ENCODE measurements around the gene MTHFR.

Gene MTHFR

DNA sequence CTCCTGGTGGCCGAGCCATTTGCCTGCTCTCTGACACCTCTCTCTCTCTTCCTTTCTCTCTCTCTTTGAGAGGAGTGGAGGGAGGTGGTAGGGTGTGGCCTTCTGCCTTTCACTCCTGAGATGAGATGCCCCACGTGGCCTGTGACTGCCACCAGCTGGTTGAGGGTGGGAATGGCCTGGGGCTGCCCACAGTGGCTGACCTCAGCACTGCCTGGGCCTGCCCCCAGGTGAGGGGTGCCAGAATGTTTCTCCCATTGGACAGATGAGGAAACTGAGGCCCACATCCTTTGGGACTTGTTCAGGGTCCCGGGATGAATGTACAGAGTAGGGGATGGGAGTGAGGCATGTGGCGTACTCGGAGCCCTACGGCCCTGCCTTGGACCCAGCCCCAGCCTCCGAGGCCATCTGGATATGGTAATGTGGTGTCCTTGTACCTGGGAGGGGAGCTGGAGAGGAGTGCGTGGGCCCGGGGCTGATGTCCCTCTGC is 56.5 kb downstream of the MTHFR start:
- H3K27me3 Mint-ChIP-seq: no peaks in the 10 kb centered on the region

DNA sequence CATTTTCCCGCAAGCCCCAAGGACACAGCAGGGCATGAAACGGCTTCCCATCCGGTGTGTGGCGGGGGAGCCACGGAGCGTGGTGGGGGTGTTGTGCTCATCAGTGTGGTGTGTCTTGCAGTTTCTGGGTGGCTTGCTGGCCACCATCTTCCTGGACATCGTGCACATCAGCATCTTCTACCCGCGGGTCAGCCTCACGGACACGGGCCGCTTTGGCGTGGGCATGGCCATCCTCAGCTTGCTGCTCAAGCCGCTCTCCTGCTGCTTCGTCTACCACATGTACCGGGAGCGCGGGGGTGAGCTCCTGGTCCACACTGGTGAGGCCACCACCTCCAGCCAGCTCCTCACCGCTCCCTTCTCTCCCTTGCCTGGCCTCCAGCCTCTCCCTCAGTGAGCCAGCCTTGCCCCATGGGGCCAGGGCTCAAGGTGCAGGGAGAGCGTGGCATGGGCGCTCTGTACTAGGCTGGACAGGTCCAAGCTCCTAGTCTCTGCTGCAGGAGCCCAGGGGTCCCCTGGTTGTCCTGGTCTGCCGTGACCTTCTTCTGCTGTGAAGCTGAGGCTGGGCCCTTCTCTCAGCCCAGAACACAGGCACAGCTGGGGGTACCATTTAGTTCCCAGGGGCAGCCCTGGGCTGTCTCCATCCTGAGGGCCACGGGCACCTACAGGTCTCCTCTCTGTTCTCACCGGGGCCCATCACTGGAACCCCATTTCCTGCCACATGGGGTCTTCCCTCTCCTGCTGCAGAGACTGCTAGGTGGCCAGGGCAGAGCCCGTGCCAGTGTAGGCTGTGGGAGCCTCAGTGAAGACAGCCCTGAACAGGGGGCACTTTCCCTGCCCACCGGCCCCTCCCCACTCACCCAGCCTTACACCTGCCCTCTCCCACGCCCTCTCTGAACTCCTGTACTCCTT is 57.2 kb downstream of the MTHFR start:
- no peak overlapping the region for H3K27ac Mint-ChIP-seq
- H3K36me3 Mint-ChIP-seq (ENCODE audit: low read depth): peaks cover 4% of the 10 kb centered on the region
- no peaks in the 10 kb centered on the region for H3K9me3 Mint-ChIP-seq
- no peak for DNase-seq
- peak; percentile 8 for ATAC-seq
- H3K4me3 Mint-ChIP-seq: no peak overlapping the region
- H3K4me1 Mint-ChIP-seq: peaks cover 5% of the 10 kb centered on the region
- H3K27me3 Mint-ChIP-seq: no peaks in the 10 kb centered on the region

More for the DNA sequence above, 56.5 kb downstream of the MTHFR start:
- ATAC-seq: peak; percentile 78
- Mint-ChIP-seq H3K4me1 (peaks cover 5% of the 10 kb centered on the region), H3K9me3 (no peaks in the 10 kb centered on the region), H3K27ac (no peak overlapping the region), H3K4me3 (no peak overlapping the region), H3K36me3 (ENCODE audit: low read depth) (peaks cover 4% of the 10 kb centered on the region)
- DNase-seq: peak; percentile 59

DNA sequence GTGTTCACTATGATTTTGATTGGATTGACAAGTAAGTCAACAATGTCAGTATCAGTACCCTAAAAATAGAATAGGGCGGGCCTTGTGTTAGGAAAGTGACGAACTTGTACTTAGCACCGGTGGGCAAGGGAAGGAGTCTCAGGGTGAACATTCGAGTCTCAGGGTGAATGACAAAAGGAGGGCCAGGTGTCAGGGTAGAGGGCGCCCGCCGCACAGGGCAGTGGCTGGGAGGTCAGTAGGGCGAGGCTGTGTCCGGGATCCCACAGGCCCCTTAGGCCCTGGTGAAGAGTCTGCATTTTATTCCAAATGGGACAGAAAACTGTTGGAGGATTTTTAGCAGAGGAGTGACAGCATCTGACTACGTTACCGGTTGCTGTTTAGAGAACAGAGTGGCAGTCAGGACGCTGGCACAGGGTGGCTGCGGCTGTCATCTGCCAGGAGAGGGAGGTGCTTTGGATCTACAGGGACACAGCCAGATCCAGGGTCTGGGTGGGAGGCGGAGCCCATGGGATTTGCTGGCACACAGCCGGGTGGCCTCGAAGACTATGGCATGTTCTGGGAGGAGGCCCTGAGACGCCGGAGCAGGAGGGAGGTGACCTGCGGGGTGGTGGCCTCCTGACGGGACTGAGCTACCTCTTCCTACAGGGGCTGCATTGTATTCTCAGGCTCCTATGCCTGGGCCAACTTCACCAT is 58.8 kb downstream of the MTHFR start:
- Mint-ChIP-seq H3K4me3 (no peak overlapping the region), H3K9me3 (no peaks in the 10 kb centered on the region), H3K27ac (no peak overlapping the region), H3K36me3 (ENCODE audit: low read depth) (peaks cover 4% of the 10 kb centered on the region), H3K4me1 (peaks cover 11% of the 10 kb centered on the region), H3K27me3 (no peaks in the 10 kb centered on the region)
- ATAC-seq: no peak
- DNase-seq: no peak

DNA sequence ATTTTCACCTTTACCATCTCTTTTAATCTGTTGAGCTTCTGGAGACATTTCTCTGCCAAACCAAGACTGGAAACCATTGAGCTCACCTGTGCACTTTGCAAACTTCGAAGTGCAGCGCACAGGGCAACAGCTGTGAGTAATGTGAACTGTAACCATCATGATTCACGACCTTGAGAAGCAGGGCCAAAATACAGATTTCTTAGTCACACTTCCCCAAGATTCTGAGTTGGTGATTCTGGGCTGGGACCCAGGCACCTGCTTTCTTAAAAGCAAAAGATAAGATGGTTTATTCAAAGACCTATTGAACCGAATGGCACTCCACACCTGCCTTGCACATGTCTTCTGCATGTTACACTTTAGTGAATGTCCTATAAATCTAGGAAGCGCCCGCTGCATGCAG is 59.7 kb downstream of the MTHFR start:
- no peaks in the 10 kb centered on the region for H3K9me3 Mint-ChIP-seq
- H3K27me3 Mint-ChIP-seq: no peaks in the 10 kb centered on the region
- H3K4me3 Mint-ChIP-seq: no peak overlapping the region
- H3K27ac Mint-ChIP-seq: no peak overlapping the region
- peaks cover 19% of the 10 kb centered on the region for H3K4me1 Mint-ChIP-seq
- DNase-seq (no peak), ATAC-seq (no peak)
- H3K36me3 Mint-ChIP-seq (ENCODE audit: low read depth): peaks cover 4% of the 10 kb centered on the region

DNA sequence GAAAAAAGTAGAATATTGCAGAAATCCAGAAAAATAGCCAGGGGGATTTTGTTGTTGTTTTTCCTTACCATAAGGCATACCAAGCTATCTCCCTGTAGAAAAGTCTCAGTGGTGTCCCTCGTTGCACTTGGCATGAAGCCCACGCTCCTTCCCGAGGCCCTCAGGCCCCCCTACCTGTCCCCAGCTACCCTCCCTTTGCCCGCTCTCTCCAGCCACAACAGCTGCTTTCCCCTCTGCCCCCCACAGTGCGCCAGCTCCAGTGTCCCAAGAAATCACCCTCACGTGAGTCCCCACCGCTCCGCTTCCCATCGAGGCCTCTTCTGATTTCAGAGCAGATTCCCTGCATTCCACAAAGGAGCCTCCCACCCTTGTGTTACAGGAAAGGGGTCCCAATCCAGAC is 61.5 kb downstream of the MTHFR start:
- no peak for ATAC-seq
- Mint-ChIP-seq H3K27me3 (no peaks in the 10 kb centered on the region), H3K4me3 (no peak overlapping the region), H3K27ac (no peak overlapping the region), H3K36me3 (ENCODE audit: low read depth) (peaks cover 4% of the 10 kb centered on the region), H3K4me1 (peaks cover 34% of the 10 kb centered on the region), H3K9me3 (no peaks in the 10 kb centered on the region)
- DNase-seq: no peak

DNA sequence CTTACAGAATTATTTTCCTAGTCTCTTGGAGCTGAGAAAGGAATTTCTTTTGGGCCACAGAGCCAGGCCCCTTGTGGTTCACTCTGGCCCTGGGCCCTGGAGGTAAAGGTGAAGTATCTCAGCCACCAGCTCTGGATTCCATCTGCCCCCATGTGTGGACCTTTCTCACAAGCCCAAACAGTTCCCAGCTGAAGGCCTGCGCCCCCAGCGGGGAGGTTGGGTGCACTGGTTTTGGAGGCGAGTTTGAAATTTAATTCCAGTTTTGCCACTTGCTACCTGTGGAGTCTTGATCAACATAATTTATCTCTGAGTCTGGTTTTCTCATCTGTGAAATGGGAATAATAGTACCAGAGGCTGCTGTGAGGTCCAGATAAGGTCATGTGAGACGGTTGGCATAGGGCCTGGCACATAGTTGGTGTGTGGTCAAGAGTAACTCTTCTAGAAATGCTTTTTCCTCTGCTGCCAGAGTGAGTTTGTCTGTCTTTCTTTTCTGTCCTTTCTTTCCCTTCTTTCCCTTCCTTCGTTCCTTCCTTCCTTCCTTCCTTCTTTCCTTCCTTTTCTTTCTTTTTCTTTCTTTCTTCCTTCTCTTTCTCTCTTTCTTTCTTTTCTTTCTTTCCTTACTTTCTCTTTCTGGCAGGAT is 63.7 kb downstream of the MTHFR start:
- DNase-seq (no peak), ATAC-seq (no peak)
- Mint-ChIP-seq H3K27me3 (no peaks in the 10 kb centered on the region), H3K9me3 (no peaks in the 10 kb centered on the region), H3K27ac (no peak overlapping the region), H3K4me1 (peaks cover 39% of the 10 kb centered on the region), H3K36me3 (ENCODE audit: low read depth) (peaks cover 4% of the 10 kb centered on the region), H3K4me3 (no peak overlapping the region)

DNA sequence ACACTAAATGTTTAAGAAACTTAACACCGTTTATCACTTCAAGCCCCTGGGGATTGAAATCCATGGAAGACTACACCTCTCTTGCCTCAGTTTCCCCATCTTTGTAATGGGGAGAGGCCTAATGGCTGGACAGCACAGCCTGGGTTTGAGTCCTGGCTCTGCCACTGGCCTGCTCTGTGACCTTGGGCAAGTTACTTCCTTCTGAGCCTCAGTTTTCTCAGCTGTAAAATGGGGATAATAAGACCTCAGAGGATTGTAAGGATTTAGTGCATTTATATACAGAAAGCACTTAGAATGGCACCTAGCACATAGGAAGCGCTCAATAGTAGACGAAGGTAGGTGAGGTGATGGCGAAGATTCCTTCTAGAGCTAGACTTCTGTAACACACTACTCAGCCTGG is 64.3 kb downstream of the MTHFR start:
- DNase-seq (no peak), ATAC-seq (no peak)
- H3K4me1 Mint-ChIP-seq: peaks cover 45% of the 10 kb centered on the region
- H3K4me3 Mint-ChIP-seq: no peak overlapping the region
- H3K27ac Mint-ChIP-seq: no peak overlapping the region
- H3K9me3 Mint-ChIP-seq: no peaks in the 10 kb centered on the region
- no peaks in the 10 kb centered on the region for H3K27me3 Mint-ChIP-seq
- H3K36me3 Mint-ChIP-seq (ENCODE audit: low read depth): no peaks in the 10 kb centered on the region

DNA sequence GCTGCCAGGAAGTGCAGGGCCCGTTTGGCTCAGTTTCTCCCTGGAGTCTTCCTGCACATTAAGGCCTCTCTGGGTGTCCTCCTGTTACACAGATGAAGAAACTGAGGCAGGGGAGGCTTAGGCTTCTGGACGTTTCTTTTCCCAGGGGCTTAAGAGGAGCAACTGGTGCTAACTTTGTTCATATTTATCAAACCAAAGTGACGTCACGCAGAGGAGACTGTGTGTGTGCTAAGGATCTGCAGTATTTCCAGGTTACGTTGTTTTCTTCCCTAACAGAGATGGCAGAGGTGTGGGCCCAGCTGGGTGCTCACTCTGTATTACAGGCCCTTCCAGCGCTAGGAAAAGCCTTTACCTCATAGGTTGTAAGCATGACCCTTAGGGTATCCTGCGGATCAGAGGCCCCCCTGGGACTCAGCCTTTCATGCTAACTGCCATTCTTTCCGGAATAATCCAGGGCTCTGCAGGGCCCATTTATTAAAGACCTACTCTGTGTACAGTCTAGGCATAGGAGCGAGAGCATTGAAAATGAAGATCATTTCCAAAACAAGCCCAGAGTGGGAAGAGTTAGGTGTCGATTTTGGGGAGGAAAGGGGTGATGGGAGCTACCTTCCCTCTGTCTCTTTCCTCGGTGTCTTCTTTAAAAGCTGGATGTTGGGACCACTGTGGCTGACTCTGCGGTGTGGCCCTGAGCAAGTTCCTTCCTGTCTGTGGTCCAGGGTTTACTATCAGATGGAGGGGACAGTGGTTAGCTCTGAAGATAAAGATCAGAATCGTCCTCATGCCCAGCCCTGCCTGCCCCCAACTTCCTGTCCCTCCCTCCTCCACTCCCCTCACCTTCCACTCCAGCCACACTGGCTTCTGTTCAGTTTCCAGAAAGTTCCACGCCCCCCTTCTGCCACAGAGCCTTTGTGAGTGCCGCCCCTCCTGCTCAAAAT is 65.2 kb downstream of the MTHFR start:
- peak; percentile 33 for DNase-seq
- H3K4me3 Mint-ChIP-seq: no peak overlapping the region
- H3K27ac Mint-ChIP-seq: no peak overlapping the region
- peak; percentile 57 for ATAC-seq
- no peaks in the 10 kb centered on the region for H3K36me3 Mint-ChIP-seq (ENCODE audit: low read depth)
- H3K9me3 Mint-ChIP-seq: no peaks in the 10 kb centered on the region
- peaks cover 47% of the 10 kb centered on the region for H3K4me1 Mint-ChIP-seq
- H3K27me3 Mint-ChIP-seq: no peaks in the 10 kb centered on the region

DNA sequence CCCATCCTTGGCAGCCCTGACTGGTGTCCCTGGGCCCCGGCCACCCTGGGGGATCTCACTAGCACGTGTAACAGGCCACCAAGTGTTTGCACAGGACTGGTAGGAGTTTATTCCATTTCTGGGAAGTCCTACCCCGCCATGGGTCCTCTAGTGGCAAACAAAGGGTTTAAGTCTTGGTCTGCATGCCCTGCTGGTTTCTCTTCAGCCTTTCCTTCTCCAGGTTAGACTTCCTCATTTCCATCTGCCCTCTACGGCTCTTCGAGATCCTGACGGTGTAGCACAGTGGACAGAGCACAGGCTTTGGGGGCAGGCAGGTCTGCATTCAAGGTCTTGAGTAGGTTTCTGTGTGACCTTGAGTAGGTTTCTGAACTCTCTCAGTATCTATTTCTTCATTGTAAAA is 67.0 kb downstream of the MTHFR start:
- Mint-ChIP-seq H3K4me1 (peaks cover 49% of the 10 kb centered on the region), H3K27ac (no peak overlapping the region), H3K36me3 (ENCODE audit: low read depth) (no peaks in the 10 kb centered on the region), H3K4me3 (no peak overlapping the region), H3K9me3 (no peaks in the 10 kb centered on the region), H3K27me3 (no peaks in the 10 kb centered on the region)
- no peak for DNase-seq
- ATAC-seq: no peak

DNA sequence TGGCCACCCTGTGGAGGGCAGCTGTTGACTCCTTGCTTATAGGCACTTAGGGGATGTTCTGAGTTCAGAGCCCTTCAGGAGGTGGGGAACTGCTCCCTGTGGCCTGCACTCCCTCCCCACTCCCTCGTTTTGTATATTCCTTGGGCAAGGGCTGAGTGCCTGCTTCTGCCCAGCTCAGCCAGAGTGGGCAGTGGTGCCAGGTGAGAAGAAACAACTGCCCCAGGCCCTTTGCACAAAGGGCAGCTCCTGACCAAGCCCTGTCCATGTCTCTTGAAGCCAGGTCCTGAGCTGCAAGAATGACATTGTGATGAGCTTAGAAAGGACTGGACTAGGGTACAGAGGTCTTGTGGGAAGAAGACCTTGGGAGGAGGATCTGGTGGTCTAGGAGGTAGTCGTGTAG is 67.7 kb downstream of the MTHFR start:
- Mint-ChIP-seq H3K4me1 (peaks cover 56% of the 10 kb centered on the region), H3K27ac (no peak overlapping the region), H3K9me3 (no peaks in the 10 kb centered on the region), H3K36me3 (ENCODE audit: low read depth) (no peaks in the 10 kb centered on the region), H3K4me3 (no peak overlapping the region), H3K27me3 (no peaks in the 10 kb centered on the region)
- no peak for ATAC-seq
- no peak for DNase-seq

DNA sequence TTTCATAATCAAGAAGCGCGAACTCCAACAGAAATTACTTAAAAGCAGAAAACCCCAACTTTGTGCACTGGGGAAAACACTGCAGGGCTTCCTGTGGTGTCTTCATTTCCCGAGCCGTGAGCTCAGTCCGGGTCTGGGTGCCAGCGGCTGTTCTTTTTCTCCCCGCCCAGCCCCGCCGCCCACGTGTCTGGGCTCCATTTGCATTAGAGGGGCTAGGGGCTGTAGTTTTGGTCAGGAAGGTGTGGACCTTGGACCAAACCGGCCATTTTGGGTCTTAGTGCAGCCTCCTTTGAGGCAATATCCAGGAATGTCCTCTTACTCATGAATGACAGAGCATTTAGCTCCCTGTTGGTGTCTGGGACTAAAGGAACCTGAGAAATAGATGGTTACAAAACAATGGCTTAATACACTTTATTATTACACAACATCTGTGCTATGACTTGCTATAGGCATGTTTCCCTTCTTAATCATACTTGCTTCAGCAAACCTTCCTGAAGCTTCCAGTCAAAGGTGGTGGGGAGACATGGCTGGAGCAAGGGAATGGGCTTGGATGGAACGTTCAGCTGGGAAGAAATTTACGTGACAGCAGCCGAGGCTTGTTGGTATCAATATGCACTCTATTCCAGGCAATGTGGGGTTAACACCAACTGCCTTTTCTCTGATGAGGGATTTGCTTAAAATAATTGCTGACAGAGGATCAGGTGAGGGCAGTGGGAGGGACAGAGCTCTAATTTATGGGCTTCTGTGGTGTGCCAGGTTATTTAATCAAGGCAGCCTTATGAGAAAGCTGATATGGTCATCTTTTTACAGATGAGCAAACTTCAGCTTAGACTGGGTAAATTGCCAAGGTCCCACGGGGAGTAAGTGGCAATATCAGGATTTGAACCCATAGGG is 68.8 kb downstream of the MTHFR start:
- peak overlapping the region; percentile 91 for H3K4me3 Mint-ChIP-seq
- peaks cover 56% of the 10 kb centered on the region for H3K4me1 Mint-ChIP-seq

DNA sequence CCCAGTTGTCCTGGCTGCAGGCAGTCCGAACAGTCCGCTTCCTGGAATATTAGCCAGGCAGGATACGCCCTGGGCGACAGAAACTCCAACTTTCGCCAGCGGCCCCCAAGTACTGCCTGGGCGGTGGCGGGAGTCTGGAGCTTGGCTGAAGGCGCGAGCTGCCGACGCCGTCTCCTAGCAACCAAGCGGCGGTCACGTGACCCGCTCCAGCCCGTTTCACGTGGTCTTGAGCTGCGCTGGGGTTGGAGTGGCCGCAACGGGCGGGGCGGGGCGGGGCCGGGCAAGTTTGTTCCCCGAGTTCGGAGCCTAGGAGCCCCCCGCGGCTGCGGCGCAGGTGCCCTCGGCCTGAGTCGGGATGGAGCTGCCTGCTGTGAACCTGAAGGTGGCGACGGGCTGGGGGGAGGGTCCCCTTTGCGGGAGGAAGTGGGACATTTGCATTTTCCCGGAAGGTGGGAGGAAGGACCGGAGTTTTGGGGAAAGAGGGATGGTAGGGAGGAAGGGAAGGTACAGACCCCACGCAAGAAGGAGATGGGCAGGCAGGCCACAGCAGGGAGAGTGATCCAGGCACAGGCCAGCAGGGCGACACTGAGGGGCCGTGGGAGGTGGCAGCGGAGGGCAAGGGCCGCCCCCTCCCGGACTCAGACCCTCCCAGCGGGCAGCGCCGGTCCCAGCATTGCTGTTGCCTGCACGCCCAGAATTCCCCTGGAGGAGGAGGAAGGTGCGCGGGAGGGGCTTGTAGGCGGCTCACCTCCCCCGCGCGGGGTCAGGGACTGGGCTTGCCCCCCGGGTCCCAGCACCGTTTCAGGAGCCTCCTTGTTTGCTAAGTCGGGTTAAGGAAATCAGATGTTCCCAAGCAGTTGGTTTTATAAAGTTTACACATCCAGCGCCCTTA is 69.7 kb downstream of the MTHFR start, which contains the start of gene AGTRAP:
Gene AGTRAP (plus strand): TSS at position 283 of the 892 bp plus-strand sequence. CDS start 73 bp downstream, at position 356.
- peak; percentile 77 for ATAC-seq

More for the DNA sequence above, 68.8 kb downstream of the MTHFR start:
- H3K9me3 Mint-ChIP-seq: no peaks in the 10 kb centered on the region
- H3K36me3 Mint-ChIP-seq (ENCODE audit: low read depth): no peaks in the 10 kb centered on the region
- peak overlapping the region; percentile 59 for H3K27ac Mint-ChIP-seq
- ATAC-seq (no peak), DNase-seq (peak; percentile 57)
- no peaks in the 10 kb centered on the region for H3K27me3 Mint-ChIP-seq

More for the DNA sequence above, 69.7 kb downstream of the MTHFR start, which contains the start of gene AGTRAP:
- peak within 1 kb of the TSS; percentile 85 for H3K27ac Mint-ChIP-seq
- peak within 1 kb of the TSS; percentile 91 for H3K4me3 Mint-ChIP-seq
- H3K36me3 Mint-ChIP-seq (ENCODE audit: low read depth): no peaks in the 10 kb centered on the region
- peaks cover 57% of the 10 kb centered on the region for H3K4me1 Mint-ChIP-seq
- no peaks in the 10 kb centered on the region for H3K9me3 Mint-ChIP-seq
- no peaks in the 10 kb centered on the region for H3K27me3 Mint-ChIP-seq
- DNase-seq: peak; percentile 91

All from activated naive CD8-positive, alpha-beta T cell treated with anti-CD3 and anti-CD28 coated beads, Interleukin-2, amount 50 U/mL, for 24 hours (primary cell).